HUES48 (cell line): ENCODE measurements around the gene BCAS1.

Experiments used
- H3K27ac ChIP-seq: one replicate; pipeline ENCODE4 v1.7.0; 2013; ENCODE audit warnings: low read depth, low read length, inconsistent platforms
- H3K27me3 ChIP-seq: 2 replicates; pipeline ENCODE4 v1.6.1; 2013; ENCODE audit warnings: mild to moderate bottlenecking, low read length; ENCODE audit not compliant: control insufficient read depth, insufficient read depth
- H3K36me3 ChIP-seq: 2 replicates; pipeline ENCODE4 v1.6.1; 2013; ENCODE audit warnings: low read length; ENCODE audit not compliant: control insufficient read depth, insufficient read depth
- H3K4me1 ChIP-seq: 2 replicates; pipeline ENCODE4 v1.6.1; 2013; ENCODE audit warnings: mild to moderate bottlenecking, low read length; ENCODE audit not compliant: control insufficient read depth, insufficient read depth
- H3K4me3 ChIP-seq: 2 replicates; pipeline ENCODE4 v1.5.1; 2013; ENCODE audit warnings: mild to moderate bottlenecking, low read depth, low read length
- H3K9ac ChIP-seq: 2 replicates; pipeline ENCODE4 v1.6.1; 2013; ENCODE audit warnings: mild to moderate bottlenecking, low read depth, low read length, moderate library complexity
- H3K9me3 ChIP-seq: 2 replicates; pipeline ENCODE4 v1.6.1; 2013; ENCODE audit warnings: low read length; ENCODE audit not compliant: control insufficient read depth, insufficient read depth

BCAS1 gene

DNA sequence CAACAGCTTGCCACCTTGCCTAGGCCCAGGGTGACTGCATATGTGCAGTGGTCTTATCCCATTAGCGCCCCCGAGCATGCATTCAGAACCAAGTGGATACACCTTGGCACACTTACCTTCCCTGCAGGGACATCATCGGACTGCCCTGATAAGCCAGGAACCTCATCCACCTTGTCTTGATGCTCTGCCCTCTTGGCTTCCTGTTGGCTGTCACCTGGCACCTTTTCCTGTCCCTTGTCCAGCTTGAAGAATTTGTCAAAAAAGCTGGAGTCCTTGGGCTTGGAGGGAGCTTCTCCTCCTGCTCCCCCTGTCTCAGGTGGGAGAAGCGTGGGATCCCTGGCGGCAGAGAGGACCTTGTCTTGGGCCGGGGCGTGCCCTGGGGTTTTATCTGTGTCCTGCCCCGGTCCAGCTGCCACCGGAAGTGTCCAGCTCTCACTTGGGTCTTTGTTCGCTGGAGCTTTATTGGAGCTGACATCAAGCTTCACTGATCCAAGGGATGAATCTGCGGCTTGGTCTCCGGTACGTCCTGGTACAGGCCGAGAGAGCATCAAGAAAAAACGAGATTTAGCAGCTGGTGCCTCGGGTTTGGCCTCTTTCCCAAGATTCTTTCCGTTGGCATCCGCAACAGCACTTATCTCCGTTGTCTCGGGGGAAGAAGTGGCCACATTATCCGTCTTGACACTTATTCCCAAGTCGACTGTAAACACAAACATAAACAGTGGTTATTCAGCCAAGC lies 42.0 kb downstream of the BCAS1 start:
- H3K36me3 ChIP-seq, result no peaks in the 10 kb centered on the region
- H3K27me3 ChIP-seq, result no peaks in the 10 kb centered on the region
- no peaks in the 10 kb centered on the region for H3K9me3 ChIP-seq
- no peak overlapping the region for H3K9ac ChIP-seq
- H3K4me3 ChIP-seq, result no peak overlapping the region
- H3K4me1 ChIP-seq, result peaks cover 7% of the 10 kb centered on the region
- H3K27ac ChIP-seq, result no peak overlapping the region

GRCh38 chr20:54027704-54028103 lies 42.7 kb downstream of the BCAS1 start:
- no peaks in the 10 kb centered on the region for H3K36me3 ChIP-seq
- no peak overlapping the region for H3K27ac ChIP-seq
- no peaks in the 10 kb centered on the region for H3K27me3 ChIP-seq

DNA sequence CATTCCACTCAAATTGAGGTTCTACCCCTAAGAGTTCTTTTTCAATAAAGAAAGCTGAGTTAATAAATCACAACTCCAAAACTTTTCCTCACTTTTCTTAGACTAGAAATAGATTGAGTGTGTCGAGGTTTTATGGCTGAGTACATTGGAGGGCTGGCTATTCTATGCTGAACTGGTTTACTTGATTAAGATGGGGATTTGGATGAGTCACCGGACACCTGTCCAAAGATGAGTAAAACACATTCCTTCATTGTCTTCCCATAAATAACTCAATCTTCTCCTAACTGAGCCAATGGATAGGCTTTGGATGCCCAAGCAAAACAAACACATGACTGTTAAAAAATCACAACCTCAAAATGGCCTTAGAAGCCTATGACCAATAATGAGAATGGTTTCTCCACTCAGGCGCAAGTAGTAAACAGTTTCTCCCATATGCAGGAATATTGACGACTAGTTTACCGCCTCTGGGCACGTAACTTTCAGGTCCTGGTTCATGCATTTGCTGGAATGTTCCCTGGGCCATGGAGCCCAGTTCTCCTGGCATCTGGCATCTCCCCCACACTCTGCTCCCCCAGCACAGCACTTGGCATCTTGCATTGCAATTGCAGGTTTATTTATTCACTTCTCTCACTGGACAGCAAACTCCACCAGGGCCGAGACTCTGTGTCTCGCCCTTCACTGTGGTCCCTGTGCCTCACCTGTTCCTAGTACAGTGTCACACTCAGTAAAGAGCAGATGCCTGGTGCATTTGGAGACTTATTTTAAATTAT lies 43.9 kb downstream of the BCAS1 start:
- H3K27me3 ChIP-seq, result no peaks in the 10 kb centered on the region
- H3K4me3 ChIP-seq, result no peak overlapping the region
- H3K36me3 ChIP-seq, result no peaks in the 10 kb centered on the region
- no peak overlapping the region for H3K27ac ChIP-seq
- H3K9ac ChIP-seq, result no peak overlapping the region
- H3K9me3 ChIP-seq, result no peaks in the 10 kb centered on the region
- H3K4me1 ChIP-seq, result peaks cover 7% of the 10 kb centered on the region

More at GRCh38 chr20:54027704-54028103, 42.7 kb downstream of the BCAS1 start:
- Histone ChIP-seq H3K4me3 (no peak overlapping the region), H3K9ac (no peak overlapping the region), H3K4me1 (peaks cover 7% of the 10 kb centered on the region), H3K9me3 (no peaks in the 10 kb centered on the region)

GRCh38 chr20:54025251-54025771 lies 45.1 kb downstream of the BCAS1 start:
- Histone ChIP-seq H3K9ac (no peak overlapping the region), H3K4me3 (no peak overlapping the region), H3K36me3 (no peaks in the 10 kb centered on the region), H3K4me1 (peaks cover 7% of the 10 kb centered on the region), H3K27ac (no peak overlapping the region), H3K9me3 (no peaks in the 10 kb centered on the region), H3K27me3 (no peaks in the 10 kb centered on the region)

DNA sequence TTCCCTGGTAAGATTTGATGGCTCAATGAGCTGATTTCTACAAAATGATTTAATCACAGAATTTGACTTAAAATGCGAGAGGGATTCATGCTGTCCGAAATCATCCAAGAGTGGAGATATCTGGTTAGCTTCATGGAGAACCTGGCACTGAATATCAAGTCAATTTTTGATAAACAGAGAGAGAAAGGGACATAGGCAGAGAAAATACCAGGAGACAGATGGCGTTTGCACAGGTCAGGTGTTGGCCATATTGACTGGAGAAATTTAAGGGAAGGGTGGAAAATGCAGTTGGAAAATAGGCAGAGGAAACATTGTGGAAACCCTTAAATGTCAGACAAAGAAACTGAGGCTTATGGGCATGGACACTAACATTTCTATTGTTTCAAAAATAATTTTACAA lies 47.0 kb downstream of the BCAS1 start:
- Histone ChIP-seq H3K27ac (no peak overlapping the region), H3K36me3 (no peaks in the 10 kb centered on the region), H3K9ac (no peak overlapping the region), H3K4me3 (no peak overlapping the region), H3K9me3 (no peaks in the 10 kb centered on the region), H3K27me3 (no peaks in the 10 kb centered on the region), H3K4me1 (peaks cover 7% of the 10 kb centered on the region)

DNA sequence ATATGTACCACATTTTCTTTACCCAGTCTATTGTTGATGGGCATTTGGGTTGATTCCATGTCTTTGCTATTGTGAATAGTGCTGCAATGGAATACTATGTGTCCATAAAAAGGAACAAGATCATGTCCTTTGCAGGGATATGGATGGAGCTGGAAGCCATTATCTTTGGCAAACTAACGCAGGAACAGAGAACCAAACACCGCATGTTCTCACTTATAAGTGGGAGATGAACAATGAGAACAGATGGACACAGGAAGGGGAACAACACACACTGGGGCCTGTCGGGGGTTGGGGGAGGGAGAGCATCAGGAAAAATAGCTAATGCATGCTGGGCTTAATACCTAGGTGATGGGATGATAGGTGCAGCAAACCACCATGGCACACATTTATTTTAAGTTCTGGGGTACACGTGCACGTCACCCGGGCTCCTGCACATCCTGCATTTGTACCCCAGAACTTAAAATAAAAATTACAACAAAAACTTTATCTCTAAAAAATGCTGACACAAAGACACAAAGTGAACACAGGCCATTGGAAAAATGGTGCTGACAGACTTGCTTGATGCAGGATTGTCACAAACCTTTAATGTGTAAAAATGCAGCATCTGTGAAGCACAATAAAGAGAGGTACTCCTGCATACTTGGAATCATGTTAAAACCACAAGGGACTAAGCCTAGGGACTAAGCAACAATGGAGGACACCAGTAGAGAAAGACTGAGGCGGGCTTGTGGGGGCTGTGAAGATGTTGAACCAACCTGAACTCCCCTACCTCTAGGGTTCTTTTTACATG lies 48.8 kb downstream of the BCAS1 start:
- Histone ChIP-seq H3K36me3 (no peaks in the 10 kb centered on the region), H3K4me3 (no peak overlapping the region), H3K4me1 (peaks cover 7% of the 10 kb centered on the region), H3K27me3 (no peaks in the 10 kb centered on the region), H3K27ac (no peak overlapping the region), H3K9me3 (no peaks in the 10 kb centered on the region), H3K9ac (no peak overlapping the region)

GRCh38 chr20:54020868-54021267 lies 49.5 kb downstream of the BCAS1 start:
- H3K27me3 ChIP-seq, result no peaks in the 10 kb centered on the region
- H3K9ac ChIP-seq, result no peak overlapping the region
- H3K27ac ChIP-seq, result no peak overlapping the region
- no peaks in the 10 kb centered on the region for H3K9me3 ChIP-seq
- peaks cover 7% of the 10 kb centered on the region for H3K4me1 ChIP-seq
- no peak overlapping the region for H3K4me3 ChIP-seq
- H3K36me3 ChIP-seq, result no peaks in the 10 kb centered on the region

DNA sequence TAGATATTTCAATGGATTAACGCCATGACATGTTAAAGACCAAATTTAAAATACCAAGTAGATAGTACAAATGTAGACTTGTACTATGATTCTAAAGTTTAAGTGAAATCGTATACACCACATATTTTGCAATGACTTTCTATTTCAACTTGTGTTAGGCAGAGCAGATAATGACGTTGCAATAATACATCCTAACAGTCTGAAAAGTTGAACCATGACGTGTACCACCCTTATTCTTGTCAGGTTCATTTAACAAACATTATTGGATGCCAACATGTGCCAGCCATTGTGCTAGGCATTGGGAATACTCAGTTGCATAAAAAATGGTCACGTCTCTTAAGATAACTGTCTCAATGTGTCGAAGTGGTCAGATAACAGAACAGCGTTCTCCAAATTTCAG lies 50.0 kb downstream of the BCAS1 start:
- Histone ChIP-seq H3K9me3 (no peaks in the 10 kb centered on the region), H3K4me3 (no peak overlapping the region), H3K36me3 (no peaks in the 10 kb centered on the region), H3K9ac (no peak overlapping the region), H3K4me1 (peaks cover 3% of the 10 kb centered on the region), H3K27ac (no peak overlapping the region), H3K27me3 (no peaks in the 10 kb centered on the region)

DNA sequence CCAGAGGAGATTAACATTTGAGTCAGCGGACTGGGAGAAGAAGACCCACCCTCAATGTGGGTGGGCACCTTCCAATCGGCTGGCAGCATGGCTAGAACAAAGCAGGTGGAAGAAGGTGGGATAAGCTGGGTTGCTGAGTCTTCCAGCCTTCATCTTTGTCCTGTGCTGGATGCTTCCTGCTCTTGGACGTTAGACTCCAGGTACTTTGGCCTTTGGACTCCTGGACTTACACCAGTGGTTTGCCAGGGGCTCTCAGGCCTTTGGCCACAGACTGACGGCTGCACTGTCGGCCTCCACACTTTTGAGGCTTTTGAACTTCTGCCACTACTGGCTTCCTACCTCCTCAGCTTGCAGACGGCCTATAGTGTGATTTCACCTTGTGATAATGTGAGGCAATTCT lies 50.8 kb downstream of the BCAS1 start:
- Histone ChIP-seq H3K27ac (no peak overlapping the region), H3K4me3 (no peak overlapping the region), H3K9me3 (no peaks in the 10 kb centered on the region), H3K36me3 (no peaks in the 10 kb centered on the region), H3K9ac (no peak overlapping the region), H3K4me1 (no peaks in the 10 kb centered on the region), H3K27me3 (no peaks in the 10 kb centered on the region)

GRCh38 chr20:54019127-54019526 lies 51.3 kb downstream of the BCAS1 start:
- H3K27ac ChIP-seq, result no peak overlapping the region

More at GRCh38 chr20:54019127-54019526, 51.3 kb downstream of the BCAS1 start:
- H3K9me3 ChIP-seq, result no peaks in the 10 kb centered on the region
- H3K36me3 ChIP-seq, result no peaks in the 10 kb centered on the region
- no peak overlapping the region for H3K9ac ChIP-seq
- no peaks in the 10 kb centered on the region for H3K27me3 ChIP-seq
- no peaks in the 10 kb centered on the region for H3K4me1 ChIP-seq
- H3K4me3 ChIP-seq, result no peak overlapping the region
